Natural killer cell (primary cell): ENCODE results near the gene DNAH10. TPM values are rescaled to one million over a fixed set of nuclear protein-coding genes. Genes with fewer than 3 reads are reported as not detected.

Source experiments
- ATAC-seq, 3 donors: fragments of 150-1000 bp in 2 of 3; fragments of 200-7000 bp in 1 of 3; cut with Tn5 transposase; 1 replicate in 1 of 3; 2 replicates in 2 of 3; pipeline ENCODE4 v1.10.0; 2021; ENCODE audit warnings: mild to moderate bottlenecking in 2 of 3, moderate library complexity in 2 of 3
- DNase-seq, 2 donors: peaks; one replicate each; pipeline versions ENCODE4 v3.0.0 to v3.0.0-alpha.2; 2013 to 2021; ENCODE audit warnings: mixed read lengths in 1 of 2
- H3K27ac ChIP-seq: one replicate; pipeline ENCODE4 v1.5.1; 2013; ENCODE audit warnings: mild to moderate bottlenecking, low read length
- H3K27me3 ChIP-seq: one replicate; pipeline ENCODE4 v1.6.1; 2013; ENCODE audit warnings: low read length; ENCODE audit not compliant: control insufficient read depth, insufficient read depth
- H3K36me3 ChIP-seq: one replicate; pipeline ENCODE4 v1.6.1; 2013; ENCODE audit warnings: low read length; ENCODE audit not compliant: control insufficient read depth, insufficient read depth
- H3K4me1 ChIP-seq: one replicate; pipeline ENCODE4 v1.6.1; 2013; ENCODE audit warnings: low read length; ENCODE audit not compliant: control insufficient read depth, insufficient read depth
- H3K4me3 ChIP-seq: one replicate; pipeline ENCODE4 v1.5.1; 2013; ENCODE audit warnings: low read length
- H3K9me3 ChIP-seq: one replicate; pipeline ENCODE4 v1.6.1; 2013; ENCODE audit warnings: low read length; ENCODE audit not compliant: control insufficient read depth, insufficient read depth
- H3K27ac Mint-ChIP-seq, 2 donors: one replicate each; pipeline ENCODE4 v1.8.0; 2022; ENCODE audit warnings: mild to moderate bottlenecking in 2 of 2, mixed read lengths in 2 of 2, moderate library complexity in 1 of 2
- H3K27me3 Mint-ChIP-seq, 2 donors: one replicate each; pipeline ENCODE4 v1.8.0; 2022; ENCODE audit warnings: low read depth in 2 of 2, mixed read lengths in 2 of 2
- H3K36me3 Mint-ChIP-seq: one replicate; pipeline ENCODE4 v1.8.0; 2022; ENCODE audit warnings: mixed read lengths
- H3K4me1 Mint-ChIP-seq, 2 donors: one replicate each; pipeline ENCODE4 v1.8.0; 2022; ENCODE audit warnings: mixed read lengths in 2 of 2
- H3K4me3 Mint-ChIP-seq: one replicate; pipeline ENCODE4 v1.8.0; 2022; ENCODE audit warnings: mild to moderate bottlenecking, moderate library complexity, mixed read lengths
- H3K9me3 Mint-ChIP-seq, 2 donors: one replicate each; pipeline ENCODE4 v1.8.0; 2022; ENCODE audit warnings: mixed read lengths in 2 of 2
- CTCF ChIP-seq: fragments of 200-600 bp; IDR thresholded peaks from one replicate; pipeline ENCODE4 v1.8.0; 2022; ENCODE audit warnings: antibody characterized with exemption
- WGBS: methylation state at CpG from one replicate; pipeline ENCODE4 v1.1.7; 2013; ENCODE audit warnings: missing lambda C conversion rate; ENCODE audit not compliant: insufficient coverage; 5-methylcytosine and 5-hydroxymethylcytosine counted together
- intact Hi-C: fragments of 100-400 bp; cut with micrococcal nuclease; formaldehyde crosslinking; loops from one replicate; pipeline ENCODE4 v1.14.2; 2022
- total RNA-seq, 4 donors: library from RNA; stranded (reverse); fragments of 120-200 nt in 1 of 4; gene quantifications; one replicate each; pipeline versions ENCODE4 v1.2.3 to v1.2.4, GENCODE V29; 2013 to 2022

Gene DNAH10
- total RNA-seq, 3 donors from 2014 or later (not counting 1 experiment from before 2014, with no cell fraction given) = 0.43 to 1.7 (median 0.94) TPM

GRCh38 chr12:123931686-123932321 is 169.7 kb downstream of the DNAH10 start:
- ATAC-seq (no peak), DNase-seq (peak in 1 of 2 donors; percentile 79)
- Histone ChIP-seq H3K27me3 (no peaks in the 10 kb centered on the region), H3K9me3 (no peaks in the 10 kb centered on the region), H3K4me1 (peaks cover 37% of the 10 kb centered on the region), H3K27ac (no peak overlapping the region), H3K36me3 (peaks cover 3% of the 10 kb centered on the region), H3K4me3 (no peak overlapping the region)
- no peak for TF ChIP-seq CTCF
- Mint-ChIP-seq H3K9me3 (no peaks in the 10 kb centered on the region), H3K4me3 (no peak overlapping the region), H3K36me3 (no peaks in the 10 kb centered on the region), H3K27ac (peak overlapping the region in 1 of 2 donors; percentile 23), H3K4me1 (peaks cover 35 to 45% of the 10 kb centered on the region in 2 donors), H3K27me3 (no peaks in the 10 kb centered on the region)
- intact Hi-C loops = loop anchor here (10.0 kb wide), 1 partner anchor 493 kb away; no protein-coding TSS in a partner anchor
- 88% methylated on average over 11 of the region's 14 CpGs for WGBS

GRCh38 chr12:123933214-123933613 is 171.1 kb downstream of the DNAH10 start:
- no peak overlapping the region for H3K4me3 Mint-ChIP-seq
- 95% methylated on average over 14 of the region's 14 CpGs for WGBS

GRCh38 chr12:123934016-123934620 is 172.0 kb downstream of the DNAH10 start:
- no peak overlapping the region for H3K4me3 ChIP-seq
- WGBS = 61% methylated on average over 11 of the region's 11 CpGs
- intact Hi-C loops = loop anchor here (2.0 to 10.0 kb wide), 2 partner anchors 17 to 491 kb away; no protein-coding TSS in a partner anchor
- no peaks in the 10 kb centered on the region for H3K27me3 ChIP-seq
- Mint-ChIP-seq H3K4me1 (peaks cover 57 to 64% of the 10 kb centered on the region in 2 donors), H3K9me3 (no peaks in the 10 kb centered on the region), H3K27me3 (no peaks in the 10 kb centered on the region), H3K4me3 (peak overlapping the region; percentile 74), H3K36me3 (no peaks in the 10 kb centered on the region), H3K27ac (peak overlapping the region; percentile 77 to 78)
- peaks cover 3% of the 10 kb centered on the region for H3K36me3 ChIP-seq
- no peak for TF ChIP-seq CTCF
- no peaks in the 10 kb centered on the region for H3K9me3 ChIP-seq
- ATAC-seq (no peak), DNase-seq (no peak)
- no peak overlapping the region for H3K27ac ChIP-seq
- peaks cover 60% of the 10 kb centered on the region for H3K4me1 ChIP-seq

More at GRCh38 chr12:123933214-123933613, 171.1 kb downstream of the DNAH10 start:
- Histone ChIP-seq H3K36me3 (peaks cover 3% of the 10 kb centered on the region), H3K27me3 (no peaks in the 10 kb centered on the region), H3K4me3 (no peak overlapping the region), H3K27ac (no peak overlapping the region), H3K9me3 (no peaks in the 10 kb centered on the region), H3K4me1 (peaks cover 51% of the 10 kb centered on the region)
- Mint-ChIP-seq H3K36me3 (no peaks in the 10 kb centered on the region), H3K9me3 (no peaks in the 10 kb centered on the region), H3K27me3 (no peaks in the 10 kb centered on the region), H3K27ac (peak overlapping the region; percentile 77 to 78), H3K4me1 (peaks cover 48 to 55% of the 10 kb centered on the region in 2 donors)
- ATAC-seq = no peak
- no peak for TF ChIP-seq CTCF
- intact Hi-C loops = loop anchor here (10.0 kb wide), 1 partner anchor 492 kb away; no protein-coding TSS in a partner anchor
- no peak for DNase-seq
